ENCODE results near the gene ASTN2. TPM values are rescaled to one million over a fixed set of nuclear protein-coding genes. Genes with fewer than 3 reads are reported as not detected.

Gene ASTN2
- total RNA-seq, 2 experiments from 2014 or later: 3.9 TPM

- Mint-ChIP-seq H3K4me3 (no peak overlapping the region), H3K27me3 (peaks cover 7% of the 10 kb centered on the region), H3K9me3 (peaks cover 2% of the 10 kb centered on the region), H3K27ac (no peak overlapping the region), H3K4me1 (no peaks in the 10 kb centered on the region), H3K36me3 (no peaks in the 10 kb centered on the region)
- no peak for DNase-seq
These were observed 51.9 kb downstream of the ASTN2 start for GRCh38 chr9:117363006-117363405.

- Mint-ChIP-seq H3K9me3 (no peaks in the 10 kb centered on the region), H3K27ac (no peak overlapping the region), H3K4me3 (no peak overlapping the region), H3K36me3 (no peaks in the 10 kb centered on the region), H3K27me3 (peaks cover 7% of the 10 kb centered on the region), H3K4me1 (no peaks in the 10 kb centered on the region)
- DNase-seq: no peak
These were observed 54.9 kb downstream of the ASTN2 start for GRCh38 chr9:117359910-117360309.

- no peak overlapping the region for H3K27ac Mint-ChIP-seq
- no peaks in the 10 kb centered on the region for H3K36me3 Mint-ChIP-seq
- no peak overlapping the region for H3K4me3 Mint-ChIP-seq
- H3K27me3 Mint-ChIP-seq: no peaks in the 10 kb centered on the region
- H3K4me1 Mint-ChIP-seq: no peaks in the 10 kb centered on the region
- H3K9me3 Mint-ChIP-seq: peaks cover 2% of the 10 kb centered on the region
- no peak for DNase-seq
These were observed 59.3 kb downstream of the ASTN2 start for GRCh38 chr9:117355542-117355941.

GRCh38 chr9:117354997-117355396 lies 59.9 kb downstream of the ASTN2 start:
- Mint-ChIP-seq H3K36me3 (no peaks in the 10 kb centered on the region), H3K9me3 (peaks cover 2% of the 10 kb centered on the region), H3K4me3 (no peak overlapping the region), H3K27me3 (no peaks in the 10 kb centered on the region), H3K4me1 (no peaks in the 10 kb centered on the region), H3K27ac (no peak overlapping the region)
- no peak for DNase-seq

- Mint-ChIP-seq H3K27me3 (no peaks in the 10 kb centered on the region), H3K4me3 (no peak overlapping the region), H3K9me3 (peaks cover 2% of the 10 kb centered on the region), H3K36me3 (no peaks in the 10 kb centered on the region), H3K27ac (no peak overlapping the region), H3K4me1 (no peaks in the 10 kb centered on the region)
- DNase-seq: no peak
These were observed 60.5 kb downstream of the ASTN2 start for GRCh38 chr9:117354244-117354847.

- H3K27ac Mint-ChIP-seq: no peak overlapping the region
- peaks cover 3% of the 10 kb centered on the region for H3K27me3 Mint-ChIP-seq
- H3K36me3 Mint-ChIP-seq: no peaks in the 10 kb centered on the region
- H3K4me3 Mint-ChIP-seq: no peak overlapping the region
- DNase-seq: no peak
- H3K4me1 Mint-ChIP-seq: peaks cover 3% of the 10 kb centered on the region
- no peaks in the 10 kb centered on the region for H3K9me3 Mint-ChIP-seq
These were observed 69.8 kb downstream of the ASTN2 start for GRCh38 chr9:117344892-117345660.

GRCh38 chr9:117343427-117343826 lies 71.4 kb downstream of the ASTN2 start:
- H3K4me1 Mint-ChIP-seq: peaks cover 3% of the 10 kb centered on the region
- no peak overlapping the region for H3K4me3 Mint-ChIP-seq
- peaks cover 3% of the 10 kb centered on the region for H3K27me3 Mint-ChIP-seq
- no peak for DNase-seq
- H3K27ac Mint-ChIP-seq: no peak overlapping the region
- H3K36me3 Mint-ChIP-seq: no peaks in the 10 kb centered on the region
- no peaks in the 10 kb centered on the region for H3K9me3 Mint-ChIP-seq

GRCh38 chr9:117341151-117341550 lies 73.7 kb downstream of the ASTN2 start:
- Mint-ChIP-seq H3K4me1 (peaks cover 3% of the 10 kb centered on the region), H3K27me3 (no peaks in the 10 kb centered on the region), H3K4me3 (no peak overlapping the region), H3K9me3 (peaks cover 2% of the 10 kb centered on the region), H3K36me3 (no peaks in the 10 kb centered on the region), H3K27ac (no peak overlapping the region)
- DNase-seq: no peak

GRCh38 chr9:117340422-117340821 lies 74.4 kb downstream of the ASTN2 start:
- Mint-ChIP-seq H3K9me3 (peaks cover 2% of the 10 kb centered on the region), H3K4me3 (no peak overlapping the region), H3K4me1 (peaks cover 3% of the 10 kb centered on the region), H3K36me3 (no peaks in the 10 kb centered on the region), H3K27me3 (no peaks in the 10 kb centered on the region), H3K27ac (no peak overlapping the region)
- no peak for DNase-seq

- peaks cover 2% of the 10 kb centered on the region for H3K9me3 Mint-ChIP-seq
These were observed 78.9 kb downstream of the ASTN2 start for GRCh38 chr9:117335837-117336433.

GRCh38 chr9:117334101-117334500 lies 80.8 kb downstream of the ASTN2 start:
- Mint-ChIP-seq H3K27ac (no peak overlapping the region), H3K27me3 (no peaks in the 10 kb centered on the region), H3K36me3 (no peaks in the 10 kb centered on the region), H3K4me1 (no peaks in the 10 kb centered on the region), H3K9me3 (peaks cover 2% of the 10 kb centered on the region), H3K4me3 (no peak overlapping the region)
- DNase-seq: no peak

More at GRCh38 chr9:117335837-117336433, 78.9 kb downstream of the ASTN2 start:
- Mint-ChIP-seq H3K4me3 (no peak overlapping the region), H3K27ac (no peak overlapping the region), H3K27me3 (no peaks in the 10 kb centered on the region), H3K36me3 (no peaks in the 10 kb centered on the region), H3K4me1 (no peaks in the 10 kb centered on the region)
- DNase-seq: no peak

GRCh38 chr9:117325831-117326230 lies 89.0 kb downstream of the ASTN2 start:
- Mint-ChIP-seq H3K27ac (no peak overlapping the region), H3K4me1 (no peaks in the 10 kb centered on the region), H3K4me3 (no peak overlapping the region), H3K27me3 (no peaks in the 10 kb centered on the region), H3K9me3 (no peaks in the 10 kb centered on the region), H3K36me3 (no peaks in the 10 kb centered on the region)
- no peak for DNase-seq

GRCh38 chr9:117325110-117325731 lies 89.6 kb downstream of the ASTN2 start:
- Mint-ChIP-seq H3K9me3 (no peaks in the 10 kb centered on the region), H3K4me1 (no peaks in the 10 kb centered on the region), H3K27ac (no peak overlapping the region), H3K4me3 (no peak overlapping the region), H3K36me3 (no peaks in the 10 kb centered on the region), H3K27me3 (no peaks in the 10 kb centered on the region)
- no peak for DNase-seq

GRCh38 chr9:117323390-117323789 lies 91.5 kb downstream of the ASTN2 start:
- no peak for DNase-seq
- H3K27ac Mint-ChIP-seq: no peak overlapping the region
- no peaks in the 10 kb centered on the region for H3K36me3 Mint-ChIP-seq
- H3K27me3 Mint-ChIP-seq: no peaks in the 10 kb centered on the region
- H3K4me3 Mint-ChIP-seq: no peak overlapping the region
- no peaks in the 10 kb centered on the region for H3K9me3 Mint-ChIP-seq
- no peaks in the 10 kb centered on the region for H3K4me1 Mint-ChIP-seq

- Mint-ChIP-seq H3K36me3 (no peaks in the 10 kb centered on the region), H3K4me1 (no peaks in the 10 kb centered on the region), H3K27ac (no peak overlapping the region), H3K27me3 (no peaks in the 10 kb centered on the region), H3K4me3 (no peak overlapping the region), H3K9me3 (no peaks in the 10 kb centered on the region)
- no peak for DNase-seq
These were observed 97.7 kb downstream of the ASTN2 start for GRCh38 chr9:117317192-117317591.
